ENCODE measurements around the gene CHAC1. TPM values are rescaled to one million over a fixed set of nuclear protein-coding genes. Genes with fewer than 3 reads are reported as not detected.

CHAC1 gene
- polyA plus RNA-seq, 1 donor from 2014 or later, result 3.6 TPM

DNA sequence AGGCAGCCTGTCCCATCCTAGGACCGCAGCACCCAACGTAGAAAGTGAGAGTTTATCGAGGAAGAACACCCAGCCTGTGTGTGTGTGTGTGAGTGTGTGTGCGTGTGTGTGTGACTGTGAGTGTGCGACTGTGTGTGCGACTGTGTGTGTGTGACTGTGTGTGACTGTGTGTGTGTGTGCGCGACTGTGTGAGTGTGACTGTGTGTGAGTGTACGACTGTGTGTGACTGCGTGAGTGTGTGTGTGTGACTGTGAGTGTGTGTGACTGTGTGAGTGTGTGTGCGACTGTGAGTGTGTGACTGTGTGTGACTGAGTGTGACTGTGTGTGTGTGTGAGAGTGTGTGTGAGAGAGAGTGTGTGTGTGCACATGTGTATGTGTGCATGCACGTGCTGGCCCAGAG, 39.3 kb upstream of the CHAC1 start:
- Histone ChIP-seq H3K4me2 (ENCODE audit: low read length) (no peak overlapping the region), H3K79me2 (replicated peaks; ENCODE audit: insufficient read depth, low read length) (no peaks in the 10 kb centered on the region), H3K4me3 (ENCODE audit: low read length) (no peak overlapping the region), H3K27ac (ENCODE audit: low read length) (no peak overlapping the region), H3K9me3 (ENCODE audit: low read length) (no peaks in the 10 kb centered on the region), H2AFZ (ENCODE audit: low read depth, low read length) (no peak overlapping the region), H3K36me3 (ENCODE audit: insufficient read depth, low read length) (no peaks in the 10 kb centered on the region), H4K20me1 (ENCODE audit: insufficient read depth) (no peaks in the 10 kb centered on the region), H3K9me2 (ENCODE audit: insufficient read depth, low read length) (no peaks in the 10 kb centered on the region), H3K9ac (ENCODE audit: low read length) (no peak overlapping the region), H3F3A (ENCODE audit: insufficient read depth, low read length, poor library complexity, severe bottlenecking) (no peaks in the 10 kb centered on the region), H3K27me3 (ENCODE audit: insufficient read depth, low read depth, low read length) (no peaks in the 10 kb centered on the region)
- TF ChIP-seq RAD21 (conservative IDR thresholded peaks at IDR 0.05) (no peak), POLR2AphosphoS5 (IDR thresholded peaks at IDR 0.05) (no peak), SMC3 (conservative IDR thresholded peaks at IDR 0.05; ENCODE audit: poor library complexity) (no peak), EP300 (conservative IDR thresholded peaks at IDR 0.05; ENCODE audit: poor library complexity, severe bottlenecking) (no peak), MXI1 (conservative IDR thresholded peaks at IDR 0.05; ENCODE audit: poor library complexity, severe bottlenecking) (no peak), EZH2 (IDR thresholded peaks at IDR 0.05; ENCODE audit: borderline replicate concordance, insufficient read depth, low read length, poor library complexity, severe bottlenecking) (no peak), TAF1 (IDR thresholded peaks at IDR 0.05; ENCODE audit: low read depth) (no peak)
- TF ChIP-seq, protein P1, sequence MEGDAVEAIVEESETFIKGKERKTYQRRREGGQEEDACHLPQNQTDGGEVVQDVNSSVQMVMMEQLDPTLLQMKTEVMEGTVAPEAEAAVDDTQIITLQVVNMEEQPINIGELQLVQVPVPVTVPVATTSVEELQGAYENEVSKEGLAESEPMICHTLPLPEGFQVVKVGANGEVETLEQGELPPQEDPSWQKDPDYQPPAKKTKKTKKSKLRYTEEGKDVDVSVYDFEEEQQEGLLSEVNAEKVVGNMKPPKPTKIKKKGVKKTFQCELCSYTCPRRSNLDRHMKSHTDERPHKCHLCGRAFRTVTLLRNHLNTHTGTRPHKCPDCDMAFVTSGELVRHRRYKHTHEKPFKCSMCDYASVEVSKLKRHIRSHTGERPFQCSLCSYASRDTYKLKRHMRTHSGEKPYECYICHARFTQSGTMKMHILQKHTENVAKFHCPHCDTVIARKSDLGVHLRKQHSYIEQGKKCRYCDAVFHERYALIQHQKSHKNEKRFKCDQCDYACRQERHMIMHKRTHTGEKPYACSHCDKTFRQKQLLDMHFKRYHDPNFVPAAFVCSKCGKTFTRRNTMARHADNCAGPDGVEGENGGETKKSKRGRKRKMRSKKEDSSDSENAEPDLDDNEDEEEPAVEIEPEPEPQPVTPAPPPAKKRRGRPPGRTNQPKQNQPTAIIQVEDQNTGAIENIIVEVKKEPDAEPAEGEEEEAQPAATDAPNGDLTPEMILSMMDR (IDR thresholded peaks at IDR 0.05; ENCODE audit: poor library complexity, severe bottlenecking), result no peak
- TF ChIP-seq, protein P2, sequence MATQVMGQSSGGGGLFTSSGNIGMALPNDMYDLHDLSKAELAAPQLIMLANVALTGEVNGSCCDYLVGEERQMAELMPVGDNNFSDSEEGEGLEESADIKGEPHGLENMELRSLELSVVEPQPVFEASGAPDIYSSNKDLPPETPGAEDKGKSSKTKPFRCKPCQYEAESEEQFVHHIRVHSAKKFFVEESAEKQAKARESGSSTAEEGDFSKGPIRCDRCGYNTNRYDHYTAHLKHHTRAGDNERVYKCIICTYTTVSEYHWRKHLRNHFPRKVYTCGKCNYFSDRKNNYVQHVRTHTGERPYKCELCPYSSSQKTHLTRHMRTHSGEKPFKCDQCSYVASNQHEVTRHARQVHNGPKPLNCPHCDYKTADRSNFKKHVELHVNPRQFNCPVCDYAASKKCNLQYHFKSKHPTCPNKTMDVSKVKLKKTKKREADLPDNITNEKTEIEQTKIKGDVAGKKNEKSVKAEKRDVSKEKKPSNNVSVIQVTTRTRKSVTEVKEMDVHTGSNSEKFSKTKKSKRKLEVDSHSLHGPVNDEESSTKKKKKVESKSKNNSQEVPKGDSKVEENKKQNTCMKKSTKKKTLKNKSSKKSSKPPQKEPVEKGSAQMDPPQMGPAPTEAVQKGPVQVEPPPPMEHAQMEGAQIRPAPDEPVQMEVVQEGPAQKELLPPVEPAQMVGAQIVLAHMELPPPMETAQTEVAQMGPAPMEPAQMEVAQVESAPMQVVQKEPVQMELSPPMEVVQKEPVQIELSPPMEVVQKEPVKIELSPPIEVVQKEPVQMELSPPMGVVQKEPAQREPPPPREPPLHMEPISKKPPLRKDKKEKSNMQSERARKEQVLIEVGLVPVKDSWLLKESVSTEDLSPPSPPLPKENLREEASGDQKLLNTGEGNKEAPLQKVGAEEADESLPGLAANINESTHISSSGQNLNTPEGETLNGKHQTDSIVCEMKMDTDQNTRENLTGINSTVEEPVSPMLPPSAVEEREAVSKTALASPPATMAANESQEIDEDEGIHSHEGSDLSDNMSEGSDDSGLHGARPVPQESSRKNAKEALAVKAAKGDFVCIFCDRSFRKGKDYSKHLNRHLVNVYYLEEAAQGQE (IDR thresholded peaks at IDR 0.05; ENCODE audit: borderline replicate concordance), result no peak

DNA sequence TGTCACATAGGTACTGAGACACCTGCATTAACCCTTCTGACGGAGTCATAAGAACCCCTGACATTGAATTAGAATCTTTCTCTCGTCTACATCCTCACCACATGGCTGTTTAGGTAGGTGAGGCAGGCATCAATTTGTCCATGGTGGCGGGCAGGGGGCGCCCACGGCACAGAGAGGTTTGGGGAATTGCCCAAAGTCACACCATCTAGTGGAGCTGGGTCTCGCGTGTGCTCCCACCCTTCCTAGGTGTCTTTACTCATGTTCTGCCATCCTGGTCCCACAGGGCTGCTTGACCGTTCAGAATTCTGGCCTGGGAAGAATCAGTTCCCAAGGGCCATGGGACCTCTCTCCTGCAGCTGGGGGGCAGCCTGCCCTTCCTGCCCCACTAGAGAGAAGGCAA, 38.8 kb upstream of the CHAC1 start:
- no peak overlapping the region for H2AFZ ChIP-seq (ENCODE audit: low read depth, low read length)
- H3K9me3 ChIP-seq (ENCODE audit: low read length), result no peaks in the 10 kb centered on the region
- no peak overlapping the region for H3K4me2 ChIP-seq (ENCODE audit: low read length)
- H4K20me1 ChIP-seq (ENCODE audit: insufficient read depth), result no peaks in the 10 kb centered on the region
- H3K27ac ChIP-seq (ENCODE audit: low read length), result no peak overlapping the region
- TF ChIP-seq, protein P1 (IDR thresholded peaks at IDR 0.05; ENCODE audit: poor library complexity, severe bottlenecking), result no peak
- TF ChIP-seq TAF1 (IDR thresholded peaks at IDR 0.05; ENCODE audit: low read depth), result no peak
- TF ChIP-seq EZH2 (IDR thresholded peaks at IDR 0.05; ENCODE audit: borderline replicate concordance, insufficient read depth, low read length, poor library complexity, severe bottlenecking), result no peak
- no peak for TF ChIP-seq EP300 (conservative IDR thresholded peaks at IDR 0.05; ENCODE audit: poor library complexity, severe bottlenecking)
- no peak for TF ChIP-seq RAD21 (conservative IDR thresholded peaks at IDR 0.05)
- TF ChIP-seq, protein P2 (IDR thresholded peaks at IDR 0.05; ENCODE audit: borderline replicate concordance), result no peak
- no peak for TF ChIP-seq MXI1 (conservative IDR thresholded peaks at IDR 0.05; ENCODE audit: poor library complexity, severe bottlenecking)
- TF ChIP-seq SMC3 (conservative IDR thresholded peaks at IDR 0.05; ENCODE audit: poor library complexity), result no peak
- no peak for TF ChIP-seq POLR2AphosphoS5 (IDR thresholded peaks at IDR 0.05)
- H3K9ac ChIP-seq (ENCODE audit: low read length), result no peak overlapping the region
- H3K36me3 ChIP-seq (ENCODE audit: insufficient read depth, low read length), result no peaks in the 10 kb centered on the region
- no peaks in the 10 kb centered on the region for H3K9me2 ChIP-seq (ENCODE audit: insufficient read depth, low read length)
- no peaks in the 10 kb centered on the region for H3F3A ChIP-seq (ENCODE audit: insufficient read depth, low read length, poor library complexity, severe bottlenecking)
- H3K27me3 ChIP-seq (ENCODE audit: insufficient read depth, low read depth, low read length), result no peaks in the 10 kb centered on the region
- H3K4me3 ChIP-seq (ENCODE audit: low read length), result no peak overlapping the region
- H3K79me2 ChIP-seq (replicated peaks; ENCODE audit: insufficient read depth, low read length), result no peaks in the 10 kb centered on the region

All from neural cell (in vitro differentiated cells).